Smooth muscle cell (in vitro differentiated cells): Measurements from ENCODE around the gene ALG3. TPM values are rescaled to one million over a fixed set of nuclear protein-coding genes. Genes with fewer than 3 reads are reported as not detected.

Experiments
- DNase-seq: peaks from one replicate; lab custom pipeline; 2025; ENCODE audit not compliant: unreplicated experiment; lab: John Stamatoyannopoulos, UW
- H2AFZ ChIP-seq: fragments of 200-600 bp; sonication (generic); 2 replicates; pipeline ENCODE4 v1.6.0; 2016; ENCODE audit warnings: antibody characterized with exemption, low read depth, mild to moderate bottlenecking
- H3F3A ChIP-seq: fragments of 200-600 bp; sonication (generic); 2 replicates; pipeline ENCODE4 v1.6.0; 2017; ENCODE audit warnings: antibody characterized with exemption, low read depth
- H3K27ac ChIP-seq: fragments of 200-600 bp; sonication (generic); 2 replicates; pipeline ENCODE4 v1.5.1; 2016; ENCODE audit warnings: low read depth, mild to moderate bottlenecking
- H3K27me3 ChIP-seq: fragments of 200-600 bp; sonication (generic); 2 replicates; pipeline ENCODE4 v1.6.1; 2016; ENCODE audit warnings: low read depth, mild to moderate bottlenecking
- H3K36me3 ChIP-seq: fragments of 200-600 bp; sonication (generic); 2 replicates; pipeline ENCODE4 v1.5.1; 2016; ENCODE audit warnings: low read depth
- H3K4me1 ChIP-seq: fragments of 200-600 bp; sonication (generic); 2 replicates; pipeline ENCODE4 v1.5.1; 2016; ENCODE audit warnings: low read depth
- H3K4me2 ChIP-seq: fragments of 200-600 bp; sonication (generic); 2 replicates; pipeline ENCODE4 v1.6.0; 2016; ENCODE audit warnings: mild to moderate bottlenecking
- H3K4me3 ChIP-seq: fragments of 200-600 bp; sonication (generic); 2 replicates; pipeline ENCODE4 v1.5.1; 2016; ENCODE audit warnings: mild to moderate bottlenecking
- H3K79me2 ChIP-seq: fragments of 200-600 bp; sonication (generic); 2 replicates; pipeline ENCODE4 v1.6.0; 2016; ENCODE audit warnings: low read depth, mild to moderate bottlenecking
- H3K9ac ChIP-seq: fragments of 200-600 bp; sonication (generic); 2 replicates; pipeline ENCODE4 v1.6.0; 2016; ENCODE audit warnings: low read depth
- H3K9me3 ChIP-seq: fragments of 200-600 bp; sonication (generic); replicated peaks from 2 replicates; pipeline ENCODE4 v1.5.1; 2016; ENCODE audit warnings: low read depth
- H4K20me1 ChIP-seq: fragments of 200-600 bp; sonication (generic); 2 replicates; pipeline ENCODE4 v1.6.0; 2016; ENCODE audit warnings: low read depth
- WGBS: methylation state at CpG from one replicate; pipeline ENCODE4 v1.1.7; 2016; ENCODE audit warnings: low lambda C conversion rate; 5-methylcytosine and 5-hydroxymethylcytosine counted together
- polyA plus RNA-seq: library from polyadenylated mRNA; unstranded; fragments of >200 nt; fragmentation: Nextera tagmentation; extraction: Ambion mirVana; gene quantifications from 2 replicates; pipeline ENCODE4 v1.2.1, GENCODE V29; 2016
- total RNA-seq: library from RNA; depleted of rRNA; stranded (reverse); fragments of >200 nt; gene quantifications from 2 replicates; pipeline ENCODE4 v1.2.3, GENCODE V29; 2014
- TF ChIP-seq, protein P1 (sequence below): fragments of 200-600 bp; sonication (generic); IDR thresholded peaks from 2 replicates; pipeline ENCODE4 v1.5.1; 2017; ENCODE audit warnings: borderline replicate concordance, mild to moderate bottlenecking, antibody characterized with exemption; ENCODE audit not compliant: insufficient read depth, poor library complexity, severe bottlenecking

The ALG3 gene
- total and polyA plus RNA-seq, 2 experiments from 2014 or later: 91.2 to 95.2 TPM

DNA sequence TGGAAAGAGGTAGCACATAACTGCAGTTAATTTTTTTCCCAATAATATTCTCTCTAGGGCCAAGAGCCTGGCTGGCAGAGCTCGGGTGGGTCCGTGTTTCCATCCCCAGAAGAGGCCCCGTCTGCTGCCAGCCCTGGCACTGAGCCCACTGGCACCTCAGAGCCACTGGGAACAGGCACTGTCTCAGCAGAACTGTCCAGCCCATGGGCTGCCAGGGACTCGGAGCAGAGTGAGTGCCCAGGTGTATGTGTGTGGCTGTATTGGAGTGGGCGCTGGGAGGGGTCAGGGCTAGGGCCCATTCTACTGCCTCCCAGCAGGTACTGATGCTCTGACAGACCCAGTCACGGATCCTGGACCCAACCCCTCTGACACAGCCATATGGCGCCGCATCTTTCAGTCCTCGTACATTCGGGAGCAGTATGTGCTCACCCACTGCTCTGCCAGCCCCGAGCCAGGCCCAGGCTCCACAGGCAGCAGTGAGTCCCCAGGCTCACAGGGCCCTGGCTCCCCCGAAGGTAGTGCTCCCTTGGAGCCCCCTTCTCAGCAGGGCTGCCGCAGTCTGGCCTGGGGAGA, 10.4 kb downstream of the ALG3 start:
- Histone ChIP-seq H3K27ac (no peak overlapping the region), H2AFZ (no peak overlapping the region), H3F3A (no peaks in the 10 kb centered on the region), H3K79me2 (no peaks in the 10 kb centered on the region), H3K36me3 (no peaks in the 10 kb centered on the region), H3K9ac (no peak overlapping the region), H3K4me2 (no peak overlapping the region), H3K4me1 (no peaks in the 10 kb centered on the region), H3K9me3 (no peaks in the 10 kb centered on the region), H4K20me1 (peaks cover 19% of the 10 kb centered on the region), H3K27me3 (peaks cover 12% of the 10 kb centered on the region), H3K4me3 (no peak overlapping the region)
- WGBS: 87% methylated on average over 13 of the region's 13 CpGs
- no peak for DNase-seq
- TF ChIP-seq, protein P1, sequence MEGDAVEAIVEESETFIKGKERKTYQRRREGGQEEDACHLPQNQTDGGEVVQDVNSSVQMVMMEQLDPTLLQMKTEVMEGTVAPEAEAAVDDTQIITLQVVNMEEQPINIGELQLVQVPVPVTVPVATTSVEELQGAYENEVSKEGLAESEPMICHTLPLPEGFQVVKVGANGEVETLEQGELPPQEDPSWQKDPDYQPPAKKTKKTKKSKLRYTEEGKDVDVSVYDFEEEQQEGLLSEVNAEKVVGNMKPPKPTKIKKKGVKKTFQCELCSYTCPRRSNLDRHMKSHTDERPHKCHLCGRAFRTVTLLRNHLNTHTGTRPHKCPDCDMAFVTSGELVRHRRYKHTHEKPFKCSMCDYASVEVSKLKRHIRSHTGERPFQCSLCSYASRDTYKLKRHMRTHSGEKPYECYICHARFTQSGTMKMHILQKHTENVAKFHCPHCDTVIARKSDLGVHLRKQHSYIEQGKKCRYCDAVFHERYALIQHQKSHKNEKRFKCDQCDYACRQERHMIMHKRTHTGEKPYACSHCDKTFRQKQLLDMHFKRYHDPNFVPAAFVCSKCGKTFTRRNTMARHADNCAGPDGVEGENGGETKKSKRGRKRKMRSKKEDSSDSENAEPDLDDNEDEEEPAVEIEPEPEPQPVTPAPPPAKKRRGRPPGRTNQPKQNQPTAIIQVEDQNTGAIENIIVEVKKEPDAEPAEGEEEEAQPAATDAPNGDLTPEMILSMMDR: no peak

DNA sequence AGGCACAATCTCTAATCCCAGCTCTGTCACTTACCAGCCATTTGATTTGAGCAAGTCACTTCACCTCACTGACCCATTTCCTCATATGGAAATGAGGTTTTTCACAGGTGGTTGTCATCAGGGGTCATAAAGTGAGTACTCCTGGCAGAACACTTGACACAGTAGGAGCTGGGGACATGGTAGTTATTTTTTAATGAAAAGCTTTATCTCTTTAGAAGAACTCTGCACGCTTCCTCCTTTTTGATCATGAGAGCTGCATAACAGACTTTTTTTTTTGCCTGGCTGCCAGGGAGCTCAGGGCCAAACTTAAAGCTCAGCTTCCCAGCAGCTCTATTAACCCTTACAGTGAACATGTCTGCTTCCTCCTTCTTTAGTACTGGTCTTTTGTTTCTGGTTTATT, 11.0 kb downstream of the ALG3 start:
- H4K20me1 ChIP-seq: peaks cover 18% of the 10 kb centered on the region
- no peaks in the 10 kb centered on the region for H3K4me1 ChIP-seq
- no peaks in the 10 kb centered on the region for H3F3A ChIP-seq
- H3K4me2 ChIP-seq: no peak overlapping the region
- DNase-seq: no peak
- no peaks in the 10 kb centered on the region for H3K36me3 ChIP-seq
- no peaks in the 10 kb centered on the region for H3K79me2 ChIP-seq
- no peak overlapping the region for H3K9ac ChIP-seq
- WGBS: 75% methylated on average over 1 of the region's 1 CpG
- H3K4me3 ChIP-seq: no peak overlapping the region
- TF ChIP-seq, protein P1: no peak
- no peaks in the 10 kb centered on the region for H3K9me3 ChIP-seq
- no peak overlapping the region for H2AFZ ChIP-seq
- peaks cover 18% of the 10 kb centered on the region for H3K27me3 ChIP-seq
- no peak overlapping the region for H3K27ac ChIP-seq

DNA sequence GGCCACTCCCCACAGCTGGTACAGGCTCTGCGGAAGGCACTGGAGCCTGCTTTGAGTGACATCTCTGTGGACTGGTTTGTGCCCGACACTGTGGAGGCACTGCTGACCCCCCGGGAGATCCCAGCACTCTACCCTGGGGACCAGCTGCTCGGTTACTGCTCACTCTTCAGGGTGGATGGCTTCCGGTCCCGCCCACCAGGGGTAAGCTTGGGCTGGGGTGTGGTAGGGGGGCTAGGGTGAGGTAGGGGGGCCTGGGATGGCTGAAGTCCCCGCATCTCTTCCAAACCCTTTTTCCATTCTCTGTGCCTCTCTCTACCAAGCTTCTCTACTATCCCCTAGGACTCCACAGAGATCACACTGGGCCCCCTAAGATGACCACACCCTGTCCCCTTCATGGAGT, 11.6 kb downstream of the ALG3 start:
- no peaks in the 10 kb centered on the region for H3K36me3 ChIP-seq
- no peak overlapping the region for H3K4me3 ChIP-seq
- H3K4me2 ChIP-seq: no peak overlapping the region
- WGBS: 86% methylated on average over 7 of the region's 7 CpGs
- DNase-seq: no peak
- TF ChIP-seq, protein P1: no peak
- H3K79me2 ChIP-seq: no peaks in the 10 kb centered on the region
- H3K27me3 ChIP-seq: peaks cover 24% of the 10 kb centered on the region
- no peaks in the 10 kb centered on the region for H3F3A ChIP-seq
- H4K20me1 ChIP-seq: peaks cover 13% of the 10 kb centered on the region
- H3K27ac ChIP-seq: no peak overlapping the region
- no peaks in the 10 kb centered on the region for H3K9me3 ChIP-seq
- H3K4me1 ChIP-seq: no peaks in the 10 kb centered on the region
- no peak overlapping the region for H2AFZ ChIP-seq
- no peak overlapping the region for H3K9ac ChIP-seq

DNA sequence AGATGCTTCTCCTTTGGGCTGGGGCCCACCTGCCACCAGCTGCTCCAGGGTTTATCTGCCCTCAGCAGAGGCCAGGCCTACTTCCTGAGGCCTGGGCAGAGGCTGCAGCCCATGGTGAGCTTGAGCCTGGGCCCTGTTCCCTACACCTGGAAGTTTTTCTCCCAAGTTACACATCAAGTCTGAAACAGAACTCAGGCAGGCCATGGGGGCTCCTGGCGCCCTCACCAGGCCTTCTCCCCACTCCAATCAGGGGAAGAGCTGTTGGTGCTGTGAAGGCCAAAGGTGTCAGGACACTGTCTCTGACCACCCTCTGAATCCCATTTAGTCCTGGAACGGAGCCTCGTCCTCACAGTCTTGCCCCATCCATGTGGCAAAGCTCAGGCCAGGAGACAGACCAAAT, 12.1 kb downstream of the ALG3 start:
- Histone ChIP-seq H3K4me2 (no peak overlapping the region), H3K4me3 (no peak overlapping the region), H3K27me3 (peaks cover 29% of the 10 kb centered on the region), H4K20me1 (peaks cover 12% of the 10 kb centered on the region), H3K27ac (no peak overlapping the region), H3K36me3 (no peaks in the 10 kb centered on the region), H3K9me3 (no peaks in the 10 kb centered on the region), H3K9ac (no peak overlapping the region), H3K79me2 (no peaks in the 10 kb centered on the region), H2AFZ (no peak overlapping the region), H3K4me1 (no peaks in the 10 kb centered on the region), H3F3A (no peaks in the 10 kb centered on the region)
- WGBS: 84% methylated on average over 3 of the region's 3 CpGs
- DNase-seq: no peak
- TF ChIP-seq, protein P1: no peak
